ENCODE results near the gene CARS1. TPM values are rescaled to one million over a fixed set of nuclear protein-coding genes. Genes with fewer than 3 reads are reported as not detected.

CARS1 gene
- total RNA-seq, 2 experiments from 2014 or later: 94.1 to 126 TPM

GRCh38 chr11:2963112-2963754 lies 94.0 kb downstream of the CARS1 start:
- no peak overlapping the region for H3K4me3 Mint-ChIP-seq
- POLR2A ChIA-PET: interaction anchor here (0.7 kb wide), 1 partner anchor 19 kb away, joined by 3 read pairs; no protein-coding TSS in a partner anchor
- no peak overlapping the region for H3K27ac Mint-ChIP-seq

GRCh38 chr11:2961080-2961479 lies 96.1 kb downstream of the CARS1 start:
- Mint-ChIP-seq H3K4me3 (no peak overlapping the region), H3K27me3 (no peaks in the 10 kb centered on the region), H3K9me3 (ENCODE audit: low read depth) (no peaks in the 10 kb centered on the region), H3K27ac (peak overlapping the region; percentile 65), H3K4me1 (peaks cover 4% of the 10 kb centered on the region), H3K36me3 (ENCODE audit: low read depth) (peaks cover 81% of the 10 kb centered on the region)
- DNase-seq (no peak), ATAC-seq (no peak)
- CTCF ChIA-PET: no interaction called here
- POLR2A ChIA-PET: no interaction called here
- intact Hi-C loops (cut with DNase I, micrococcal nuclease): no loop called here

More at GRCh38 chr11:2963112-2963754, 94.0 kb downstream of the CARS1 start:
- CTCF ChIA-PET: no interaction called here
- Mint-ChIP-seq H3K4me1 (peaks cover 10% of the 10 kb centered on the region), H3K9me3 (ENCODE audit: low read depth) (no peaks in the 10 kb centered on the region), H3K36me3 (ENCODE audit: low read depth) (peaks cover 86% of the 10 kb centered on the region), H3K27me3 (no peaks in the 10 kb centered on the region)
- intact Hi-C loops (cut with DNase I, micrococcal nuclease): no loop called here
- DNase-seq (no peak), ATAC-seq (no peak)

GRCh38 chr11:2960139-2960538 lies 97.1 kb downstream of the CARS1 start:
- H3K4me1 Mint-ChIP-seq: peaks cover 4% of the 10 kb centered on the region
- ChIA-PET CTCF (no interaction called here), POLR2A (interaction anchor here (0.7 to 1.0 kb wide), 2 partner anchors 14 to 32 kb away, joined by 3 read pairs; partner anchors contain the start of gene NAP1L4)
- ATAC-seq (no peak), DNase-seq (no peak)
- intact Hi-C loops (cut with DNase I, micrococcal nuclease): no loop called here
- H3K4me3 Mint-ChIP-seq: no peak overlapping the region
- H3K27me3 Mint-ChIP-seq: no peaks in the 10 kb centered on the region
- no peak overlapping the region for H3K27ac Mint-ChIP-seq
- no peaks in the 10 kb centered on the region for H3K9me3 Mint-ChIP-seq (ENCODE audit: low read depth)
- H3K36me3 Mint-ChIP-seq (ENCODE audit: low read depth): peaks cover 82% of the 10 kb centered on the region

GRCh38 chr11:2958251-2958650 lies 99.0 kb downstream of the CARS1 start:
- Mint-ChIP-seq H3K4me3 (no peak overlapping the region), H3K27ac (no peak overlapping the region), H3K27me3 (no peaks in the 10 kb centered on the region), H3K4me1 (peaks cover 5% of the 10 kb centered on the region), H3K9me3 (ENCODE audit: low read depth) (no peaks in the 10 kb centered on the region), H3K36me3 (ENCODE audit: low read depth) (peaks cover 79% of the 10 kb centered on the region)
- intact Hi-C loops (cut with DNase I, micrococcal nuclease): no loop called here
- ChIA-PET POLR2A (no interaction called here), CTCF (interaction anchor here (0.6 to 1.5 kb wide), 3 partner anchors 13 to 89 kb away, joined by 3 to 6 read pairs (median 4); no protein-coding TSS in a partner anchor)
- ATAC-seq: no peak
- DNase-seq: no peak

GRCh38 chr11:2955906-2956476 lies 101.2 kb downstream of the CARS1 start:
- ChIA-PET POLR2A (interaction anchor here (1.0 kb wide), 1 partner anchor 27 kb away, joined by 5 read pairs; no protein-coding TSS in a partner anchor), CTCF (interaction anchor here (1.1 to 1.7 kb wide), 2 partner anchors 12 to 136 kb away, joined by 6 to 7 read pairs; no protein-coding TSS in a partner anchor)
- Mint-ChIP-seq H3K4me1 (peaks cover 18% of the 10 kb centered on the region), H3K27ac (no peak overlapping the region), H3K36me3 (ENCODE audit: low read depth) (peaks cover 78% of the 10 kb centered on the region), H3K4me3 (no peak overlapping the region), H3K27me3 (no peaks in the 10 kb centered on the region), H3K9me3 (ENCODE audit: low read depth) (no peaks in the 10 kb centered on the region)
- ATAC-seq (no peak), DNase-seq (no peak)
- intact Hi-C loops (cut with DNase I, micrococcal nuclease): no loop called here

- peaks cover 19% of the 10 kb centered on the region for H3K4me1 Mint-ChIP-seq
- POLR2A ChIA-PET: no interaction called here
- CTCF ChIA-PET: interaction anchor here (0.7 to 2.1 kb wide), 4 partner anchors 9 to 426 kb away, joined by 3 to 10 read pairs (median 4); no protein-coding TSS in a partner anchor
- ATAC-seq: no peak
- no peak overlapping the region for H3K4me3 Mint-ChIP-seq
- H3K36me3 Mint-ChIP-seq (ENCODE audit: low read depth): peaks cover 77% of the 10 kb centered on the region
- H3K27me3 Mint-ChIP-seq: no peaks in the 10 kb centered on the region
- intact Hi-C loops (cut with DNase I, micrococcal nuclease): no loop called here
- H3K9me3 Mint-ChIP-seq (ENCODE audit: low read depth): no peaks in the 10 kb centered on the region
- no peak overlapping the region for H3K27ac Mint-ChIP-seq
- DNase-seq: no peak
These were observed 103.0 kb downstream of the CARS1 start for GRCh38 chr11:2954263-2954662.

GRCh38 chr11:2952290-2952689 lies 104.9 kb downstream of the CARS1 start:
- ChIA-PET CTCF (interaction anchor here (0.8 kb wide), 1 partner anchor 466 kb away, joined by 3 read pairs; no protein-coding TSS in a partner anchor), POLR2A (no interaction called here)
- Mint-ChIP-seq H3K4me3 (no peak overlapping the region), H3K27ac (peak overlapping the region; percentile 33), H3K27me3 (no peaks in the 10 kb centered on the region), H3K4me1 (peaks cover 30% of the 10 kb centered on the region), H3K36me3 (ENCODE audit: low read depth) (peaks cover 76% of the 10 kb centered on the region), H3K9me3 (ENCODE audit: low read depth) (no peaks in the 10 kb centered on the region)
- DNase-seq (no peak), ATAC-seq (no peak)
- intact Hi-C loops (cut with DNase I, micrococcal nuclease): no loop called here

GRCh38 chr11:2951231-2952110 lies 105.8 kb downstream of the CARS1 start:
- H3K9me3 Mint-ChIP-seq (ENCODE audit: low read depth): no peaks in the 10 kb centered on the region
- no peak overlapping the region for H3K4me3 Mint-ChIP-seq
- intact Hi-C loops (cut with DNase I, micrococcal nuclease): no loop called here
- no peaks in the 10 kb centered on the region for H3K27me3 Mint-ChIP-seq
- peaks cover 74% of the 10 kb centered on the region for H3K36me3 Mint-ChIP-seq (ENCODE audit: low read depth)
- H3K4me1 Mint-ChIP-seq: peaks cover 38% of the 10 kb centered on the region
- ATAC-seq (no peak), DNase-seq (no peak)
- POLR2A ChIA-PET: no interaction called here
- H3K27ac Mint-ChIP-seq: peak overlapping the region; percentile 61
- CTCF ChIA-PET: no interaction called here

Other genes with a start within 250 kb of the CARS1 start
- under 1 TPM; 0.21 to 0.53 TPM for gene CDKN1C, start 171.6 kb downstream of the CARS1 start, total RNA-seq
- gene PHLDA2, start 128.0 kb downstream of the CARS1 start, total RNA-seq: 1 to 10 TPM; 3.1 to 3.7 TPM
- gene NAP1L4, start 65.1 kb downstream of the CARS1 start, total RNA-seq: 100 to 1,000 TPM; 241 to 246 TPM
- gene OSBPL5, start 107.9 kb upstream of the CARS1 start, total RNA-seq: 1 to 10 TPM; 5.8 to 7.1 TPM
- not detected for gene MRGPRG, start 161.4 kb upstream of the CARS1 start, total RNA-seq
- gene MRGPRE, start 175.0 kb upstream of the CARS1 start, total RNA-seq: not detected